CD14-positive monocyte (primary cell): ENCODE measurements around the gene TMCC1. TPM values are rescaled to one million over a fixed set of nuclear protein-coding genes. Genes with fewer than 3 reads are reported as not detected.

Source experiments
- DNase-seq, 3 donors: peaks; one replicate each; pipeline ENCODE4 v3.0.0-alpha.2; 2011 to 2022
- H2AFZ ChIP-seq: 2 replicates; pipeline ENCODE4 v1.6.0; 2012; ENCODE audit warnings: mild to moderate bottlenecking, low read depth, low read length, inconsistent platforms; ENCODE audit not compliant: insufficient read depth, poor library complexity, severe bottlenecking
- H3K27ac ChIP-seq, 2 donors: 1 replicate in 1 of 2; 2 replicates in 1 of 2; pipeline ENCODE4 v1.5.1; 2012 to 2013; ENCODE audit warnings: low read length in 2 of 2, control low read depth in 1 of 2, inconsistent platforms in 1 of 2, low read depth in 1 of 2, mild to moderate bottlenecking in 1 of 2
- H3K27me3 ChIP-seq, 2 donors: one replicate each; pipeline versions ENCODE4 v1.6.0 to v1.6.1; 2011 to 2013; ENCODE audit warnings: low read length in 2 of 2; ENCODE audit not compliant: control insufficient read depth in 2 of 2, insufficient read depth in 2 of 2
- H3K36me3 ChIP-seq, 2 donors: replicated peaks in 1 of 2; 1 replicate in 1 of 2; 2 replicates in 1 of 2; pipeline versions ENCODE4 v1.5.1 to v1.6.1; 2012 to 2013; ENCODE audit warnings: low read length in 2 of 2, control low read depth in 1 of 2, inconsistent platforms in 1 of 2, mild to moderate bottlenecking in 1 of 2; ENCODE audit not compliant: insufficient read depth in 2 of 2, control insufficient read depth in 1 of 2
- H3K4me1 ChIP-seq, 2 donors: 1 replicate in 1 of 2; 2 replicates in 1 of 2; pipeline versions ENCODE4 v1.5.1 to v1.6.1; 2012 to 2013; ENCODE audit warnings: low read length in 2 of 2, control low read depth in 1 of 2, inconsistent platforms in 1 of 2, mild to moderate bottlenecking in 1 of 2, moderate library complexity in 1 of 2; ENCODE audit not compliant: insufficient read depth in 2 of 2, control insufficient read depth in 1 of 2
- H3K4me2 ChIP-seq: replicated peaks from 2 replicates; pipeline ENCODE3; 2012; ENCODE audit warnings: low read length, moderate library complexity, mild to moderate bottlenecking; ENCODE audit not compliant: poor library complexity, severe bottlenecking; ENCODE audit errors: extremely low read depth
- H3K4me3 ChIP-seq, 3 experiments: fragments of 200-600 bp in 1 of 3; sonication (generic) in 1 of 3; replicated peaks in 1 of 3; 1 replicate in 2 of 3; 2 replicates in 1 of 3; pipeline ENCODE4 v1.5.1; 2011 to 2013; ENCODE audit warnings: low read length in 3 of 3, mild to moderate bottlenecking in 3 of 3, control low read depth in 2 of 3, low read depth in 2 of 3, inconsistent platforms in 1 of 3, moderate library complexity in 1 of 3
- H3K79me2 ChIP-seq: 2 replicates; pipeline ENCODE4 v1.6.0; 2012; ENCODE audit warnings: mild to moderate bottlenecking, control low read depth, inconsistent platforms, low read length, moderate library complexity; ENCODE audit not compliant: insufficient read depth
- H3K9ac ChIP-seq: 2 replicates; pipeline ENCODE4 v1.6.0; 2017; ENCODE audit warnings: low read length, mild to moderate bottlenecking; ENCODE audit not compliant: insufficient read depth, poor library complexity, severe bottlenecking
- H3K9me3 ChIP-seq, 2 donors: replicated peaks in 1 of 2; 1 replicate in 1 of 2; 2 replicates in 1 of 2; pipeline versions ENCODE4 v1.5.1 to v1.6.1; 2012 to 2013; ENCODE audit warnings: low read length in 2 of 2, control low read depth in 1 of 2; ENCODE audit not compliant: control insufficient read depth in 1 of 2, insufficient read depth in 1 of 2
- H4K20me1 ChIP-seq: 2 replicates; pipeline ENCODE4 v1.6.0; 2012; ENCODE audit warnings: mild to moderate bottlenecking, low read length, control low read depth, moderate library complexity; ENCODE audit not compliant: insufficient read depth
- H3K27ac Mint-ChIP-seq, 7 donors: one replicate each; pipeline ENCODE4 v1.8.0; 2020; ENCODE audit warnings: mild to moderate bottlenecking in 7 of 7, mixed read lengths in 7 of 7, moderate library complexity in 6 of 7, inconsistent platforms in 2 of 7
- H3K27me3 Mint-ChIP-seq, 3 donors: one replicate each; pipeline ENCODE4 v1.8.0; 2021 to 2022; ENCODE audit warnings: low read depth in 3 of 3, mild to moderate bottlenecking in 3 of 3, mixed read lengths in 3 of 3, moderate library complexity in 3 of 3, inconsistent platforms in 1 of 3
- H3K36me3 Mint-ChIP-seq, 2 donors: one replicate each; pipeline ENCODE4 v1.8.0; 2020; ENCODE audit warnings: mixed read lengths in 2 of 2, inconsistent platforms in 1 of 2, mild to moderate bottlenecking in 1 of 2
- H3K4me1 Mint-ChIP-seq: one replicate; pipeline ENCODE4 v1.8.0; 2020; ENCODE audit warnings: mild to moderate bottlenecking, mixed read lengths
- H3K4me3 Mint-ChIP-seq, 2 donors: one replicate each; pipeline ENCODE4 v1.8.0; 2020; ENCODE audit warnings: mild to moderate bottlenecking in 2 of 2, mixed read lengths in 2 of 2, moderate library complexity in 1 of 2
- H3K9me3 Mint-ChIP-seq, 7 donors: one replicate each; pipeline ENCODE4 v1.8.0; 2020 to 2022; ENCODE audit warnings: mixed read lengths in 7 of 7, mild to moderate bottlenecking in 6 of 7, moderate library complexity in 6 of 7, inconsistent platforms in 2 of 7
- CTCF ChIP-seq: fragments of 200-600 bp; IDR thresholded peaks from one replicate; pipeline ENCODE4 v1.8.0; 2022; ENCODE audit warnings: antibody characterized with exemption, mild to moderate bottlenecking
- WGBS: methylation state at CpG from one replicate; pipeline ENCODE4 v1.1.5; 2013; ENCODE audit warnings: missing lambda C conversion rate; ENCODE audit not compliant: insufficient coverage; 5-methylcytosine and 5-hydroxymethylcytosine counted together
- intact Hi-C, 2 donors: fragments of 100-400 bp; cut with micrococcal nuclease; formaldehyde crosslinking; loops; one replicate each; pipeline versions ENCODE4 v1.15.0 to v1.15.1; 2023
- polyA plus RNA-seq, 3 donors: library from polyadenylated mRNA; depleted of rRNA in 1 of 3; unstranded in 2 of 3; stranded (reverse) in 1 of 3; fragments of 300-500 nt in 2 of 3; fragments of >200 nt in 1 of 3; fragmentation: Illumina TruSeq in 2 of 3; gene quantifications; 1 replicate in 2 of 3; 2 replicates in 1 of 3; pipeline ENCODE4 v1.2.3, GENCODE V29; 2012 to 2021

The TMCC1 gene
- polyA plus RNA-seq, 3 donors, result 5.0 to 10.2 (median 5.0) TPM

DNA sequence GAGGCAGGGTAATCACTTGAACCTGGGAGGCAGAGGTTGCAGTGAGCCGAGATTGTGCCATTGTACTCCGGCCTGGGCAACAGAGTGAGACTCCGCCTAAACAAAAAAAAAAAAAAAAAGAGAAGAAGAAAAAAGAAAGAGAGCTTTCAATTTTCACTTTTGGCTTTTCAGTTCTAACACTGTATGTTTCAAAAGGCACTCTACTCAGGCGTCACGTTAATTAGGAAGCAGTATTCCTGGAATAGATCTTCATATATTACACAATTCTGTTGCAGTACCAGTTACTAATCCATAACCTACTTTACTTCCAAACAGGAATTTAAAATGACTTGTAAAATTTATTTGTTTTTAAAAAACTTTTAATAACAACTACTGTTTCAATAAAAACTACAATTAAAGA lies 155.3 kb downstream of the TMCC1 start:
- Histone ChIP-seq H4K20me1 (peaks cover 24% of the 10 kb centered on the region), H3K4me1 (peaks cover 0 to 3% of the 10 kb centered on the region in 2 donors), H2AFZ (no peak overlapping the region), H3K79me2 (no peaks in the 10 kb centered on the region), H3K9ac (no peak overlapping the region), H3K9me3 (no peaks in the 10 kb centered on the region), H3K27me3 (no peaks in the 10 kb centered on the region), H3K27ac (no peak overlapping the region), H3K4me3 (no peak overlapping the region), H3K4me2 (no peak overlapping the region), H3K36me3 (no peaks in the 10 kb centered on the region)
- Mint-ChIP-seq H3K27me3 (no peaks in the 10 kb centered on the region), H3K36me3 (peaks cover 6 to 7% of the 10 kb centered on the region in 2 donors), H3K27ac (peak overlapping the region in 2 of 7 donors; percentile 49 to 68), H3K4me3 (no peak overlapping the region), H3K4me1 (peaks cover 22% of the 10 kb centered on the region), H3K9me3 (no peaks in the 10 kb centered on the region)
- intact Hi-C loops, result no loop called here
- DNase-seq, result no peak
- no CpG with 5 or more reads among the region's 5 CpGs for WGBS
- no peak for TF ChIP-seq CTCF

DNA sequence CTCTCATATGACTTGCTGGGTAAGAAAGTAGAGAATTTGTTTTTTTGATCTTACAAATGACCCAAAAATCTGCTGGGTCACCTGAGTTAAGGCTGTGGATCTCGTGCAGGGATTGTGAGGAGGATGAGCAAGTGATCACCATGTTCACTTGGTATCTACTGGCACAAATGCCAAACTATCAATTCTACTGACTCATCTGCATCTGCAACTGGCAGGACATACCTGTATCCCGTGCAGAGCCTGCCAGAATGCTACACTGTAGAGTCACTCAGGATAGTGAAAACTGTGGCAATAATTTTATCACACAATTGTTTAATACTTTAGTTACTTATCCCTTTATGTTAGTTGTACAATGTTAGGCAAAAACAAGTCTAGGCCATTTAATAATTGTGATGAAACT lies 157.4 kb downstream of the TMCC1 start:
- Histone ChIP-seq H3K9ac (no peak overlapping the region), H3K79me2 (no peaks in the 10 kb centered on the region), H3K4me2 (no peak overlapping the region), H3K27ac (no peak overlapping the region), H3K36me3 (no peaks in the 10 kb centered on the region), H2AFZ (no peak overlapping the region), H3K27me3 (no peaks in the 10 kb centered on the region), H3K9me3 (no peaks in the 10 kb centered on the region), H4K20me1 (peaks cover 17% of the 10 kb centered on the region), H3K4me1 (peaks cover 0 to 3% of the 10 kb centered on the region in 2 donors), H3K4me3 (no peak overlapping the region)
- Mint-ChIP-seq H3K27ac (no peak overlapping the region), H3K27me3 (no peaks in the 10 kb centered on the region), H3K36me3 (peaks cover 6 to 9% of the 10 kb centered on the region in 2 donors), H3K4me1 (peaks cover 22% of the 10 kb centered on the region), H3K4me3 (no peak overlapping the region), H3K9me3 (no peaks in the 10 kb centered on the region)
- no peak for TF ChIP-seq CTCF
- DNase-seq, result no peak
- intact Hi-C loops, result no loop called here
- no CpG with 5 or more reads among the region's 2 CpGs for WGBS
